RWPE1 (cell line): ENCODE data around the gene RBBP8NL.
A peak's percentile ranks its signal among the peaks of the same experiment; 100 is the strongest.

Source experiments
- CTCF ChIA-PET: fragments of 350-600 bp; sonication (Branson Sonifier 250); formaldehyde crosslinking; extraction: SDS; loops from one replicate; lab custom pipeline; 2021; lab: Yijun Ruan, JAX
- POLR2A ChIA-PET: fragments of 400-600 bp; formaldehyde crosslinking; extraction: SDS; loops from one replicate; lab custom pipeline; 2020; ENCODE audit warnings: antibody characterized with exemption; ENCODE audit not compliant: low non-redundant PET; lab: Yijun Ruan, JAX
- DNase-seq: peaks from one replicate; pipeline ENCODE4 v3.0.0; 2012; ENCODE audit warnings: low spot score
- H3K27ac ChIP-seq: fragments of 450-650 bp; 2 replicates; pipeline ENCODE4 v1.5.1; 2017
- CTCF ChIP-seq: fragments of 450-650 bp; conservative IDR thresholded peaks from 2 replicates; pipeline ENCODE4 v1.5.1; 2017; ENCODE audit warnings: low read depth, mild to moderate bottlenecking

RBBP8NL gene, protein sequence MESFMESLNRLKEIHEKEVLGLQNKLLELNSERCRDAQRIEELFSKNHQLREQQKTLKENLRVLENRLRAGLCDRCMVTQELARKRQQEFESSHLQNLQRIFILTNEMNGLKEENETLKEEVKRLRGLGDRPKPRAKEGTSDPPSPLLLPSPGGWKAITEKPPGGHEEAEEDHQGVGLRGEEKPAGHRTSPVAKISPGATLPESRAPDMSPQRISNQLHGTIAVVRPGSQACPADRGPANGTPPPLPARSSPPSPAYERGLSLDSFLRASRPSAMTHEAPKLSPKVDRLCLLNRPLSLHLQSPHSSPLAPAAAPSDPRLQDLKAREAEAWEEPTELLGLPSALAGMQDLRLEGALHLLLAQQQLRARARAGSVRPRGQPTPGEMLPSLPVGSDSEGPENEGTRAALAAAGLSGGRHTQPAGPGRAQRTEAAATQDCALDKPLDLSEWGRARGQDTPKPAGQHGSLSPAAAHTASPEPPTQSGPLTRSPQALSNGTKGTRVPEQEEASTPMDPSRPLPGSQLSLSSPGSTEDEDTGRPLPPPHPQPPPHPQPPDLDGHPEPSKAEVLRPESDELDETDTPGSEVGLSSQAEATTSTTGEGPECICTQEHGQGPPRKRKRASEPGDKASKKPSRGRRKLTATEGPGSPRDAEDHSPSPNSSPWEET

GRCh38 chr20:62427172-62428001, at the start of gene RBBP8NL:
Gene RBBP8NL, minus strand, starts transcription at chr20:62427539. Its CDS starts 7,892 bp downstream, at chr20:62419647.
- no peak within 1 kb of the TSS for H3K27ac ChIP-seq
- POLR2A ChIA-PET, result interaction anchor here (0.6 to 0.7 kb wide), 2 partner anchors 17 to 240 kb away, joined by 3 to 4 read pairs; no protein-coding TSS in a partner anchor
- CTCF ChIA-PET, result interaction anchor here (0.5 to 3.9 kb wide), 15 partner anchors 13 to 365 kb away, joined by 3 to 16 read pairs (median 3); no protein-coding TSS in a partner anchor
- no peak for TF ChIP-seq CTCF
- DNase-seq, result peak; percentile 93

DNA sequence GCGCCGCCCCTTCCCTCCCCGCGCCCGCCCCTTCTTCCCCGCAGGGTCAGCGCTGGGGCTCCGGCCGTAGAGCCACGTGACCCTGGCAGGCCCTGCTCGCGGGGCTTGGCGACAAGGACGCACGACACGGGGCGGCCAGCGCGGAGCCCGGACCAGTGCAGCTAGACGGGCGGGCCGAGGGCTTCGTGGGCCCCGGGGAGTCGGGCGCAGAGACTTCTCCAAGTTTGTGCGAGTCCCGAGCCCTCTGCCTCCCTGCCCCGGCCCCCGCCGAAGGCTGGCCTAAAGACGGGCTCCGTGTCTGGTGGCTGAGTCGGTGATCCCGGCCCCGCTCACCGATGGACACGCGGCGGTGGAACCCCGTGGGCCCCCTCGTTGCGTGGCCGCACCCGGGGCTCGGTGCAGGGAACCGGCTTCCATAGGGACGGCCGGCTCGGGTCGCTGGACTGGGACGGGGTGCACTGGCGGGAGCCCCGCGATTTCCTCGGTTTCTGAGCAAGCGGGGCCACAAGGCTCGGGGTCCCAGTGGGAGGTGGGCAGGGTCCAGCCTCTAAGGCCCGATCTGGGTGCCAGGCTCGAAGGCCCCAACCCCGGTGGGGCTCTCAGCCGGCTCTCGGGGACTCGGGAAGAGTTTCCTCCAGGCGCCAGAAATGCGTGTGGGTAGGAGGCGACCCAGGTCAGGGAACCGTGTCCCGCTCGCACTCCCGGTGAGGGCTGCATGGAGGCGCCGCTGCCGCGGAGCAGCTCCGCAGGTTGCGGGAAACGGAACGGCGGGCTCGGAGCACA, 48.9 kb upstream of the RBBP8NL start:
- DNase-seq, result no peak
- TF ChIP-seq CTCF, result no peak
- POLR2A ChIA-PET, result no interaction called here
- no peak overlapping the region for H3K27ac ChIP-seq
- CTCF ChIA-PET, result interaction anchor here (1.5 kb wide), 1 partner anchor 20 kb away, joined by 4 read pairs; no protein-coding TSS in a partner anchor

DNA sequence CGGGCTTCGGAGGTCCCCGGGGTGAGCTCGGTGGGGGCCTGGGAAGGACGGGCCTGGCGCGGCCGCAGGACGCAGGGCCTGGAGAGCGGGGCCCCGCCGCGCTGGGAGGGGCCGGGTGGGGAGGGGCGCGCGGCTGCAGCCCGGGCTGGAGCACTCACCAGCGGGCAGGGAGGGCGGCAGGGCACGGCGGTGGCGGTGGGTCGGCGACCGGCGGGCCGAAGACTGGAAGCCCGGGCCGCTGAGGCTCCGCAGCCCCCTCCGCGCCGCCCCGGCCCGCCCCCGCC, 48.4 kb upstream of the RBBP8NL start, which contains the start of gene GATA5:
Gene GATA5, minus strand, starts transcription at position 224 of the 284 bp plus-strand sequence. CDS start 474 bp downstream, outside the sequence.
- ChIA-PET CTCF (interaction anchor here (0.7 to 1.5 kb wide), 2 partner anchors 21 to 141 kb away, joined by 3 to 4 read pairs; no protein-coding TSS in a partner anchor), POLR2A (no interaction called here)
- no peak within 1 kb of the TSS for H3K27ac ChIP-seq
- no peak for TF ChIP-seq CTCF
- no peak for DNase-seq

- CTCF ChIA-PET, result interaction anchor here (0.7 to 1.5 kb wide), 2 partner anchors 21 to 141 kb away, joined by 3 to 4 read pairs; no protein-coding TSS in a partner anchor
- no peak overlapping the region for H3K27ac ChIP-seq
- POLR2A ChIA-PET, result no interaction called here
- no peak for DNase-seq
- no peak for TF ChIP-seq CTCF
Observed at GRCh38 chr20:62475027-62475771, 47.9 kb upstream of the RBBP8NL start.

- ChIA-PET CTCF (interaction anchor here (0.7 to 1.5 kb wide), 2 partner anchors 22 to 47 kb away, joined by 3 to 4 read pairs; partner anchors contain the start of gene RBBP8NL), POLR2A (no interaction called here)
- no peak for TF ChIP-seq CTCF
- H3K27ac ChIP-seq, result no peak overlapping the region
- no peak for DNase-seq
Observed at GRCh38 chr20:62474604-62475026, 47.3 kb upstream of the RBBP8NL start.
